Fibroblast of lung (primary cell): Measurements from ENCODE around the gene SCAF11.

Experiments used
- CTCF ChIP-seq, 2 donors: IDR thresholded peaks in 1 of 2; conservative IDR thresholded peaks in 1 of 2; 1 replicate in 1 of 2; 2 replicates in 1 of 2; pipeline ENCODE4 v1.5.1; 2011 to 2012; ENCODE audit warnings: low read length in 2 of 2, control low read depth in 1 of 2, inconsistent platforms in 1 of 2, low read depth in 1 of 2, mild to moderate bottlenecking in 1 of 2
- EZH2 ChIP-seq: IDR thresholded peaks from 2 replicates; pipeline ENCODE4 v1.5.1; 2012; ENCODE audit warnings: low read length, control low read depth, mild to moderate bottlenecking; ENCODE audit errors: missing control alignments

GRCh38 chr12:45893240-45893639 is 97.1 kb downstream of the SCAF11 start:
- TF ChIP-seq CTCF (conservative IDR thresholded peaks at IDR 0.05 in 1 of 2, IDR thresholded peaks at IDR 0.05 in 1 of 2; ENCODE audit: low read depth in 1 of 2, low read length in 2 of 2) (peak; percentile 21 to 32), EZH2 (no peak)
